Measurements from ENCODE around the gene PPARG. TPM values are rescaled to one million over a fixed set of nuclear protein-coding genes. Genes with fewer than 3 reads are reported as not detected.

The PPARG gene
- total and polyA plus RNA-seq, 8 donors = 7.9 to 85.2 (median 29.3) TPM

DNA sequence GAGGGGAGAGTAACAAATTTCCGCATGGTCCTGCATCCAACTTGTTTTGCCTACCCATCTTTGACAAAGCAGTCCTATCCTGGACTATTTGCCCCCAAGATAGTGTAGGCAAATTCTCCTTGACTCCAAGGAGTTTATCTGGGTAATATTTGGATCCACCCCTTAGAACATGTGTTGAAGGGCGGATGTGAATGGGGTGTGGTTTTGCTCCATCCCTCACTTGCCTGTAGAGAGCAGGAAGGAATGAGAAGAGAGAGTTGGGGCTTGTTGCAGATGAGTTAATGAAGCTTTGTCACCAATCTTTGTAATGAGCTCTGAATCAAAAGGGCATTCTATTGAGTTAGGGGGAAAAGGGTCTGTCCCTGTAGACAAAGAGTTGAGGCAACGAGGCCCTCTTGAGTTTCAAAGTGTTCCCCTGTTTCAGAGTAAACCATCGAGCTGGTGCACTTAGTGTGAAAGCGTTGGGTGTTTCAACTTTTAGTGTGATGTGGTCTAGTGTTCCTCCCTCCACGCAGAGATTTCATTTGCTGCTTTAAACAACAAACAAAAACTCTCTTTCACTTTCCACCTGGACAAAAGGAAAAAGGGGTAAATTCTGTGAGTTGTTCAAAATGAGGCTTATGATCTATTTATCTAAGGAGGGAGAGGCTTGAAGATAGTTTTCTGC is 42.2 kb upstream of the PPARG start:
- no peaks in the 10 kb centered on the region for H3K27me3 ChIP-seq
- 63 to 75% (median 67%) methylated on average over 6 of the region's 6 CpGs for WGBS, 5 donors
- H3K27ac ChIP-seq = no peak overlapping the region
- no peak overlapping the region for H3K4me3 ChIP-seq
- TF ChIP-seq EP300 (IDR thresholded peaks at IDR 0.05) (no peak), POLR2AphosphoS5 (IDR thresholded peaks at IDR 0.05) (no peak), POLR2A (IDR thresholded peaks at IDR 0.05) (no peak)
- TF ChIP-seq, protein P1, sequence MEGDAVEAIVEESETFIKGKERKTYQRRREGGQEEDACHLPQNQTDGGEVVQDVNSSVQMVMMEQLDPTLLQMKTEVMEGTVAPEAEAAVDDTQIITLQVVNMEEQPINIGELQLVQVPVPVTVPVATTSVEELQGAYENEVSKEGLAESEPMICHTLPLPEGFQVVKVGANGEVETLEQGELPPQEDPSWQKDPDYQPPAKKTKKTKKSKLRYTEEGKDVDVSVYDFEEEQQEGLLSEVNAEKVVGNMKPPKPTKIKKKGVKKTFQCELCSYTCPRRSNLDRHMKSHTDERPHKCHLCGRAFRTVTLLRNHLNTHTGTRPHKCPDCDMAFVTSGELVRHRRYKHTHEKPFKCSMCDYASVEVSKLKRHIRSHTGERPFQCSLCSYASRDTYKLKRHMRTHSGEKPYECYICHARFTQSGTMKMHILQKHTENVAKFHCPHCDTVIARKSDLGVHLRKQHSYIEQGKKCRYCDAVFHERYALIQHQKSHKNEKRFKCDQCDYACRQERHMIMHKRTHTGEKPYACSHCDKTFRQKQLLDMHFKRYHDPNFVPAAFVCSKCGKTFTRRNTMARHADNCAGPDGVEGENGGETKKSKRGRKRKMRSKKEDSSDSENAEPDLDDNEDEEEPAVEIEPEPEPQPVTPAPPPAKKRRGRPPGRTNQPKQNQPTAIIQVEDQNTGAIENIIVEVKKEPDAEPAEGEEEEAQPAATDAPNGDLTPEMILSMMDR (IDR thresholded peaks at IDR 0.05) = no peak
- no peak for DNase-seq
- H3K36me3 ChIP-seq = no peaks in the 10 kb centered on the region
- intact Hi-C loops (cut with DNase I; ENCODE audit: low total_unique reads) = no loop called here
- H3K9me3 ChIP-seq = peaks cover 0 to 10% (median 5%) of the 10 kb centered on the region in 4 donors
- no peaks in the 10 kb centered on the region for H3K4me1 ChIP-seq

DNA sequence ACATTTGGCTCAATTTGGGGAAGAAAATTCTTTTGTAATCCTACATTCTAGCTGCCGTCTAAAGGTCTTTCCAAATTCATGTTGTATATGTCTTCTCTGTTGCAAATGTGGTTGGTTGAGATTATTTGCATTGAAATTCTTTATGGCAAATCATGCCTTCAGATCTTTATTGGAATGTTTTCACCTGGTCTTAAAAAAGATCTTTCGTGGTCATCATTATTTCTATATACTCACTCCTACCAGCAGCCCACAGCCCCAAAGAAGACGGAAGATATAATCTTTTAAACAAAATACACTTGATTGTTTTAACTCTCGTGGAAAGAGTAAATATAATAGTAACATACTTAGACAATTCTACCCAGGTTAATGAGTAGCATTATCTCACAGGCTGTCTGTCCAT is 41.5 kb upstream of the PPARG start:
- whole genome bisulfite sequencing, 5 donors = 67 to 76% (median 70%) methylated on average over 4 of the region's 4 CpGs
- DNase-seq = no peak
- Histone ChIP-seq H3K9me3 (peaks cover 0 to 10% (median 5%) of the 10 kb centered on the region in 4 donors), H3K27me3 (no peaks in the 10 kb centered on the region), H3K36me3 (no peaks in the 10 kb centered on the region), H3K27ac (no peak overlapping the region), H3K4me1 (no peaks in the 10 kb centered on the region), H3K4me3 (no peak overlapping the region)
- intact Hi-C loops (cut with DNase I; ENCODE audit: low total_unique reads) = no loop called here
- TF ChIP-seq POLR2A (IDR thresholded peaks at IDR 0.05) = no peak
- TF ChIP-seq, protein P1 (IDR thresholded peaks at IDR 0.05) = no peak
- TF ChIP-seq POLR2AphosphoS5 (IDR thresholded peaks at IDR 0.05) = no peak
- no peak for TF ChIP-seq EP300 (IDR thresholded peaks at IDR 0.05)

DNA sequence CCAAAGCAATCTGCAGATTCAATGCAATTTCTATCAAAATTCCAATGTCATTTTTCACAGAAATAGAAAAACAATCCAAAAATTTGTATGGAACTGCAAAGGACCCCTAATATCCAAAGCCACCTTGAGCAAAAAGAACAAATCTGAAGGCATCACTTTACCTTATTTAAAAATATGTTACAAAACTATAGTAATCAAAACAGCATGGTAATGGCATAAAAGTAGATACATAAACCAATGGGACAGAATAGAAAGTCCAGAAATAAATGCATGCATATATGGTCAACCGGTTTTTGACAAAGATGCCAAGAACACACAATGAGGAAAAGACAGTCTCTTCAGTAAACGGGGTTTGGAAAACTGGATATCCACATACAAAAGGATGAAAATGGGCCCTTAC is 39.4 kb upstream of the PPARG start:
- intact Hi-C loops (cut with DNase I; ENCODE audit: low total_unique reads) = no loop called here
- DNase-seq = no peak
- H3K27ac ChIP-seq = no peak overlapping the region
- 93 to 96% (median 96%) methylated on average over 2 of the region's 2 CpGs for WGBS, 5 donors
- TF ChIP-seq POLR2A (IDR thresholded peaks at IDR 0.05) (no peak), EP300 (IDR thresholded peaks at IDR 0.05) (no peak), POLR2AphosphoS5 (IDR thresholded peaks at IDR 0.05) (no peak)
- TF ChIP-seq, protein P1 (IDR thresholded peaks at IDR 0.05) = no peak
- H3K9me3 ChIP-seq = peaks cover 0 to 10% (median 5%) of the 10 kb centered on the region in 4 donors
- no peak overlapping the region for H3K4me3 ChIP-seq
- no peaks in the 10 kb centered on the region for H3K36me3 ChIP-seq
- H3K27me3 ChIP-seq = no peaks in the 10 kb centered on the region
- H3K4me1 ChIP-seq = no peaks in the 10 kb centered on the region

DNA sequence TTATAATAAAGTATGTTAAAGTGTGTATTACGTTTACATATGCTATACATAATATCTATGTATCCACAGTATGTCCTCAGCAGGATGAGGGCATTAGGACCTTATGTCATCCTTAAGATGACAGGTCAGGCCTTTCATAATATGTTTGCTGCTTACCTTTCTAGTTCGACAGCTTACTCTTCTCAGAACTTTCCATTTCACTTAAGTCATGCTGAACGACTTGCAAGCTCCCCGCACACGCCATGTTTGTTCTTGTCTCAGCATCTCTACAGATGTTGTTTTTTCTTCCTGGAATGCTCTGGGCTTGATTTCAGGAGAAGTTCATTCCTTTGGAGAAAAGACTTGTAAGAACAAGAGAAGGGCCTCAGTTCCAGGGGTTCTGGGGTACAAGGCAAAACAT is 36.0 kb upstream of the PPARG start:
- no peak for DNase-seq
- whole genome bisulfite sequencing, 5 donors = 76 to 91% (median 83%) methylated on average over 5 of the region's 5 CpGs
- no peak for TF ChIP-seq POLR2AphosphoS5 (IDR thresholded peaks at IDR 0.05)
- no peak for TF ChIP-seq POLR2A (IDR thresholded peaks at IDR 0.05)
- TF ChIP-seq EP300 (IDR thresholded peaks at IDR 0.05) = no peak
- TF ChIP-seq, protein P1 (IDR thresholded peaks at IDR 0.05) = no peak
- Histone ChIP-seq H3K4me1 (no peaks in the 10 kb centered on the region), H3K36me3 (no peaks in the 10 kb centered on the region), H3K9me3 (peaks cover 0 to 10% (median 5%) of the 10 kb centered on the region in 4 donors), H3K27ac (no peak overlapping the region), H3K27me3 (no peaks in the 10 kb centered on the region), H3K4me3 (no peak overlapping the region)
- intact Hi-C loops (cut with DNase I; ENCODE audit: low total_unique reads) = no loop called here

Data from stomach (tissue), 9 donors.